Measurements from ENCODE around the gene FADS6.

Gene FADS6, protein sequence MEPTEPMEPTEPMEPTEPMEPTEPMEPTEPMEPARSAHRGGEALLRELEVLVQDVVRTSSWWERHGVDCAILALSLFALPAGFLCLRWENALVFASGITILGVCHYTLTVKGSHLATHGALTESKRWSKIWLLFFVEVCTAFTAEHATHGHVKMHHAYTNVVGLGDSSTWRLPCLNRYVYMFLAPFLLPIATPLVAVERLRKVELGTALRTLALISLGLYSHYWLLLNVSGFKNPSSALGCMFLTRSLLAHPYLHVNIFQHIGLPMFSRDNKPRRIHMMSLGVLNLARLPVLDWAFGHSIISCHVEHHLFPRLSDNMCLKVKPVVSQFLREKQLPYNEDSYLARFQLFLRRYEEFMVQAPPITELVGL

DNA sequence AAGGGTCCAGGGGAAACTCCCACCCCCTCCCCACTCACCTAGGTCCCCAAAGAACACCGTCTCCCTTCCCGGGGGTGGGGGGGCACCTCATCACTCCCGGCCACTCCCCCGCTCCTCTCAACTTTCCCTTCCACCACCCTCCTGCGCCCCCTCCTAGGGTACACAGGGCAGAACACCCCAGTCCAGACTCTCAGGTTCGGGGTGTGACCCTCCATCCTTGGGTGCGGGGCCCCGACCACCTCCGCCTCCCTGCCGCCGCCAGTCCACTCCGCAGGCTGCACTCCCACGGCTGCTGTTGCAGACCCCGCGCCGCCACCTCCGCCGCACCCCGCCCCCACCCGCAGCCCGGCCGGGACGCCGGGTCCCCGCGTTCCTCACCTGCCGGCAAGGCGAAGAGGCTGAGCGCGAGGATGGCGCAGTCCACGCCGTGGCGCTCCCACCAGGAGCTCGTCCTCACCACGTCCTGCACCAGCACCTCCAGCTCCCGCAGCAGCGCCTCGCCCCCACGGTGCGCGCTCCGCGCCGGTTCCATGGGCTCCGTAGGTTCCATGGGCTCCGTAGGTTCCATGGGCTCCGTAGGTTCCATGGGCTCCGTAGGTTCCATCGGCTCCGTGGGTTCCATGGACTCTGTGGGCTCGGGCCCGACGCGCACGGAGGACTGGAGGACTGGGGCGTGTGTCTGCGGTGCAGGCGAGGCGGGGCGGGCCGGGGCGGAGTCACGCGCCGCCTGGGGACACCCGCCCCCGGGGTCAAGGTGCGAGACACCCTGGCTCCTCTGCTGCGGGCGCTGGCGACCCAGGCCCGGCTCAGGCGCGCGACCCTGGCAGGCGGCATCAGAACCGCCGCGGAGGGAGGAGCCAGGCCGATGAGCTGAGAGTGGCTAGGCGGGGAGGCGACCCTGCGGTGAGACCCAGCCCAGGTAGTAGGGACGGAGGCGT lies at the start of gene FADS6:
TSS of gene FADS6 (minus strand) at position 660 of the 938 bp plus-strand sequence. CDS start at position 622, 38 bp downstream.
- no peak for DNase-seq

DNA sequence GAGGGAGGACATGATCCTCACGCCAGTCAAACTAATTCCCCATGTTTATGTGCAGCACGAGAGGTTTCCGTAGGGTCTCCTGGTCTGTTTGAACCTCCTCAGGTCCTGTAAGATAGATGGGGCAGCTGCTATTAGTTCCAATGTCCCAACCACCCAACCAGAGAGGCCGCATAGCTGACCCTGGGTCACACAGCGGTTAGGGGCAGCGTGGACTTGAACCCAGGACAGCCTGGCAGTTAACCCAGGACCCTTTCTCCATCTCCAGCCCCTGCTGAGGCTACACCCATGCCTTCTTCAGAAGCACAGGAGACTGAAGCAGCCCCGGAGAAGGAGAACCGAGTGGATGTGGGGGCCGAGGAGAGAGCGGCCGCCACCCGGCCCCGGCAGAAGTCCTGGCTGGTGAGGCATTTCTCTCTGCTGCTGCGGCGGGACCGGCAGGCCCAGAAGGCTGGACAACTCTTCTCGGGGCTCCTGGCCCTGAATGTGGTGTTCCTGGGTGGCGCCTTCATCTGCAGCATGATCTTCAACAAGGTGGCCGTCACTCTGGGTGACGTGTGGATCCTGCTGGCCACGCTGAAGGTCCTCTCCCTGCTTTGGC lies 47.8 kb upstream of the FADS6 start:
- no peak for DNase-seq

DNA sequence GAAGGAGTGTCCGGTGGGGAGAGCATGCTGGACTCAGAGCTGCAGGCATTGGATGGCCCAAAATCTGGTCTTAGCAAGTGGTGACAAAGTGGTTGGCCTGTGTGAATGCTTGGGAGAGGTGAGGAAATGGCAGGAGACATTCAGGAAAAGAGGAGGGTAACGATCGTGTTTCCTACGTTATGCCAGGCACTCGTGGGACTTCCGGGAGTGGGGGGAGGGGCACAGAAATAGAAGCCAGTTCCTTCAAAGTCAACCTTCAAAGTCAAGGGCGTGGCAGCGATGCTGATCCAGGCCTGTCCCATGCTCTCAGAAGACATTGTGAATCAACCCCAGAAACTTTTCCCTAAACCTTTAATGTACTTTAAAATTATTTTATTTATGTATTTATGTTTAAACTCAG lies 46.1 kb upstream of the FADS6 start:
- no peak for DNase-seq

DNA sequence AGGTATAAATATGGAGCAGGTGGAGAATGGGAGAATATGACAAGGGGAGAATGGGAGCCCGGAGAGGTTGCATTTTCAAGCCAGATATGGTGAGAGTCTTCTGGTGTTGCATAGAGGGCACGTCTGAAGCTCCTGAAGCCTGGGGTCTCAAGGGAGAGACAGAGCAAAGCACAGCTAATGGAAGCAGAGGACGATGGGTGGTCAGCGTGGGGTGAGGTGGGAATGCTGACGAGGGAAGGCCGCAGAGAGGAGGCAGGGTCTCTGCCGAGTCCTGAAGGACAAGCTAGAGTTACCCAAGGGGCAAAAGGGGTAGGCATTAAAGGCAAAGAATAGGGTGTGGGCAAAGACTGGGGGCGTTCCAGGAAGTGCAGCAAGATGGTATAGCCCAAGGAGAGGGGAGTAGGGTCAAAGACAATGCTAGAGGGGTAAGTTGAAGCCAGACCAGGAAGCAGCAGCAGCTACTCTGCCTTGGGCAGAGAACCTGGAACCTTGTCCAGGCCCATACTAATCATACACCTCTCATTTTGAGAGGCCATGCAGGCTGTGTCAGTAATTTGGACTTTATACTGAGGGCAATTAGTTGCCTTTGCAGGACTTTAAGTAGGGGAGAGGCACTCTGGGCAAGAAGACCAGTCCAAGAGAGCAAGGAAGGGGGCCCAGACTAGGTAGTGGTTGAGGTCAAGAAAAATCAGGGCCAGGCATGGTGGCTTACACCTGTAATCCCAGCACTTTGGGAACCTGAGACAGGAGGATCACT lies 44.9 kb upstream of the FADS6 start:
- DNase-seq, result no peak

DNA sequence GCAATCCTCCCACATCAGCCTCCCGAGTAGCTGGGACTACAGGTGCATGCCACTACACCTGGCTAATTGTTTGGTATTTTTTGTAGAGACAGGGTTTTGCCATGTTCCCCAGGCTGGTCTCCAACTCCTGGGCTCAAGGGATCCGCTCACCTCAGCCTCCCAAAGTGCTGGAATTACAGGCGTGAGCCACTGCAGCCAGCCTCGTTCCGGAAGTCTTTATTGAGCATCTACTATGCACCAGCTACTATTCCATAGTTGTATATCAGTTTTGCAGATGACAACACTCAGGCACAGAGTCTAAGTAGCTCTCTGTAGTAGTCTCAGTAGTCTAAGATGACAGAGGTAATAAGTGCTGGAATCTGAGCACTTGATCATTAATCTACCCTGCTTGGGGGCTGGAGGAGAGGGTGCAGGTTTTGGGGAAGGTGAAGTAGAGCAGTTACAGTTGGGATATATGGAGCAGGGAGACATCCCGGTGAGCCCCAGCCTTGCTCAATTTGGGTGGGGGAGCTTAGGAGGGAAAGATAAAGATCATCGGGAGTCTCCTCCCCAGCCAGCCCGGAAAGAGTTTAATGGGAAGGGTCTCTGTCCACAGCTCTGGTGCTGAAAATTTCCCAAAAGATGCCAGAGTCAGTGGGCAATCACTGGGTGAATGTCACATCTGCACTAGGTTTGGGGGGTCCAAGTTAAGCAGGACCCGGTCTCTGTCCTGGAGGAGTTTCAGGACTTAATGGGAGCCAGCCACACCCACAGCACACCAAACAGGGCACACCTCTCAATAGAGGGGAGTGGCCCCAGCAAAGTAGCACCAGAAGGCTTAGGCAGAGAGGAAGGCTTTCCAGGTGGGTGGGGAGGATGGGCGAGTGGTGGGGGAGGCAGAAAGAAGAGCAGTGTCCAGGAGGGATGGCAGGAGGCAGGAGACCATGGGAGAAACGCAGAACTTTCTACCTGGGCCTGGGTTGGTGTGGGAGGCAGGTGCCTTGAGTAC lies 43.9 kb upstream of the FADS6 start:
- no peak for DNase-seq

DNA sequence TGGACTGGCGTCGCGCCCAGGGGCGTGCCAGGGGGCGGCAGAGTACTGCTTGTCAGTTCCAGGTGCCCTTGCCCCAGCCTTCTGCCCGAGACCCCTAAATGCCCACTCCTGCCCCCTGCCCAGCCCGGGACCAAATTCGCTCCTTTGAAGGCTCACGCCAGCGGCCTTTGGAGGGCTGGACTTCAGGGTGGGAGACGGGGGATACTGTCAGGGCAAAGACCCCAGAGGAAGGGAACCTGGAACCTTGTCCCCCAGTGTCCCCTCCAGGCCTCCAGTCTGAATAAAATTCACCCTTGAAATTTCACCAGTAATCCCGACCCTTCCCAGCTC lies 43.0 kb upstream of the FADS6 start:
- DNase-seq, result no peak

DNA sequence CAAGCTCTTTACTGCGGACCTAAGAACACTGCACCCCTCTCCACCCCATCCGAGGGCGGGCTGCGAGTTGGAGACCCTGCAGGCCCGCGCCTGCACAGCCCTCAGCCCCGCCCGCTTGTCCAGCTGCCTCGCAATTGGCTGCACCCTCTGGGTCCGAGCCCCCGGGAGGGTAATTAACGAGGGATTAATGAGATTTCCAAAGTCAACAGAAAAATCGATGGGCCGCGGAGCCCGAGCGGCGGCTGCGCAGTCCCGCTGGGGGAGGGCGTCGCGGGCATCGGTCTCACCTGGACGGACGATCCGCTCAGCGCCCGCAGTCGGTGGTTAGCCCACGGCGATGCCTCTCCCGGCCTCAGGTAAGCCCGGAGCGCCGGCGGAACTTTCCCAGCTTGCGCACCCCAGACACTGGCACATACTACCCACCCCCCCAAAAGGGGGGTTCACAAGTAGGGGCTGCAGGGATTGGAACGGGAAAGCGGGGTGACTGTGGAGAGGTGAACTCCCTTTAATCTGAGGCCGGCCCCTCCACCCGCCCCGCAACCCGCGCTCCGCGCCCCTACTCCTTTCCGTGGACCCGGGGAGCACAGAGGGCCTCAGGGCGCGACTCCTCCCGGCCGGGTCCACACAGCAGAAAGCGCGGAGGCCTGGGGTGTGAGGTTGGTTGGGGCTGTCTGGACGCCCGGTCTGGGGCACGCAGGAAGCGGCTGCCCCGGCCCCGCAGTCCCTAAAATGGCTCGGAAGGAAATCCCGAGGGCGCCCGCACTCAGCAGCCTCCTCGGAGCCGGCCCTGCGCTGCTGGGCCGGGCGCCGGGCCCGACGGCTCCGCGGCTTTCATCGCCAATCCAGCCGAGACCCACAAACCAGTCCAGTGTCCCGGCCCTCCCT lies 42.4 kb upstream of the FADS6 start, which contains the start of gene OTOP3:
TSS of gene OTOP3 (plus strand) at position 314 of the 885 bp plus-strand sequence. CDS start at position 338, 24 bp downstream.
- DNase-seq, result no peak

DNA sequence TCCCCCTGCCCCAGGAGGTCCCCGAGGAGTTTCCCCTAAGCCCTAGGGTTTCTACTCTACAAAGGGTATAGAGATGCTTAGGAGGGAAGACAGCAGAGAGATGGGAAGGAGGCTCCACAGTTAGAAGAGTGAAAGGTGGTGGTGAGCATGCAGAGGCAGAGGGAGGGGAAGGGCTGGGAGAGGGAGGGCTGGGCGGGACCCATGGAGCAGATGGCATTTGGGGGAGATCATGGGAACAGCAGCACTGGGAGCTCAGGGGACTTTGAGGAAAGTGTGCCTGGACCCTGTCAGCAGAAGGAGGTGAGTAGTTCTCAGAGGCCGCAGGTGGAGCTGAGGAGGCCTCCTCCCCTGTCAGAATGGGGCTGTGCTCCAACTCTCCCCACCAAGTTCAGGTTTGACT lies 41.6 kb upstream of the FADS6 start:
- DNase-seq, result no peak

DNA sequence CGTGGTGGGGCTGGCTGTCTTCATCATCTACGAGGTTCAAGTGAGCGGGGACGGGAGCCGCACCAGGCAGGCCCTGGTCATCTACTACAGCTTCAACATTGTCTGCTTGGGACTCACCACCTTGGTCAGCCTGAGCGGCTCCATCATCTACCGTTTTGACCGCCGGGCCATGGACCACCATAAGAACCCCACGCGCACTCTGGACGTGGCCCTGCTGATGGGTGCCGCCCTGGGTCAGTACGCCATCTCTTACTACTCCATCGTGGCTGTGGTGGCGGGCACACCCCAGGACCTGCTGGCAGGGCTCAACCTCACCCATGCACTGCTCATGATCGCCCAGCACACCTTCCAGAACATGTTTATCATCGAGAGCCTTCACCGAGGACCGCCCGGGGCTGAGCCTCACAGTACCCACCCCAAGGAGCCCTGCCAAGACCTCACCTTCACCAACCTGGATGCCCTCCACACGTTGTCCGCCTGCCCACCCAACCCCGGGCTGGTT lies 37.2 kb upstream of the FADS6 start:
- no peak for DNase-seq

DNA sequence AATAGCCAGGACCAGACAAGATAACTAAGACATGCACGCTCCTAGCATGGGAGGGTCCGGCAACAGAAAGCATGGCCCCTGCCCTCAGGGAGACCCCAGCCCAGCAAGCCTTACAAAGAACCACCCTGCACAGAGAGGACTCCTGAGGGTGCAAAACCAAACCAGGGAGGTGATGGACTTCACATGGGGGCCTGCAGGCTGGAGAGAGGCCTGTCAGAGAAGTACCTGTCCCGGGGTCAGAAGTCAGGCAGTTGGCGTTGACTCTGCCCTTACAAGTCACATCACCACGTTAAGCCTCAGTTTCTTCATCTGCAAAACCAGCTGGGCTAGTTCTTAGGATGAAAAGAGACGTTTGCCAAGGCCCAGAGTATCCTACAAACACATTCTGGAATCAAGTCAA lies 35.4 kb upstream of the FADS6 start:
- DNase-seq, result no peak

DNA sequence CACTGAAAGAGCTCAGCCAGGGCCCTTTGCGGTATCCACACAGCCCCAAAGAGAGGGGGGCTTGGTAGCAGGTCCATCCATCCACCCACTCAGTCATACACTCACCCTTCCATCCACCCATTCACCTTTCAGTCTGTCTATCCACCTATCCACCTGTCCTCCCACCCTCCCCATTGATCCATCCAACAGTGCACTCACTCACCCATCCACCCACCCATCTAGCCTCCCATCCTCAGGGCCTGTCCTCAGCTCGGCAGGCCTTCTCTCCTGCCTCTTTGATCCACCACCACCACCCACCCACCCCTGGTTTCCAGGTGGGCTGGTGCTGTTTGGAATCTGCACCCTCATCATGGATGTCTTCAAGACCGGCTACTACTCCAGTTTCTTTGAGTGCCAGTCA lies 31.8 kb upstream of the FADS6 start:
- DNase-seq, result no peak

DNA sequence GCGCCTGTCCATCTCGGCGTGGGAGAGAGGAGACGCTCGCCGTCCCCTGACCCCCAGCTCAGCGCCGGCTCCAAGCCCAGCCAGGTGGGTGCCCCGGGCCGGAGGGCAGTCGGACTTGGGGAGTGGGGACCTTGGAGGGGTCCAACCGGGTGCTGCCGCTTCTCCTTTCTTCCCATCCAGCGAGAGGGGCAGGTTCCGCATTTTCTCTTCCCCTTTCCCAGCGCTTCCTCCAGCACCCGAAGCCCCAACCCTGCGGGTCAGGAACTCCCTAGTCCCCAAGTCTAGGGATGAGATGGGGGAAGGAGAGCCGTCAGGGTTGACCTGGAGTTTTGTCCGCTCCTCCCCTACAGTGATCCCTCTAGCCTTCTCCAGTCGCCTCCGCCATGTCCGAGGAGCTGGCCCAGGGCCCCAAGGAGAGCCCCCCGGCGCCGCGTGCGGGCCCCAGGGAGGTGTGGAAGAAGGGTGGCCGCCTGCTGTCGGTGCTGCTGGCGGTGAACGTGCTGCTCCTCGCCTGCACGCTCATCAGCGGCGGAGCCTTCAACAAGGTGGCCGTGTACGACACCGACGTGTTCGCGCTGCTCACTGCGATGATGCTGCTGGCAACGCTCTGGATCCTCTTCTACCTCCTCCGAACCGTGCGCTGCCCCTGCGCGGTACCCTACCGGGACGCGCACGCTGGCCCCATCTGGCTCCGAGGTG lies 31.0 kb upstream of the FADS6 start, which contains the start of gene OTOP2:
TSS of gene OTOP2 (plus strand) at position 24 of the 699 bp plus-strand sequence. CDS start at position 384, 360 bp downstream.
- DNase-seq, result no peak

DNA sequence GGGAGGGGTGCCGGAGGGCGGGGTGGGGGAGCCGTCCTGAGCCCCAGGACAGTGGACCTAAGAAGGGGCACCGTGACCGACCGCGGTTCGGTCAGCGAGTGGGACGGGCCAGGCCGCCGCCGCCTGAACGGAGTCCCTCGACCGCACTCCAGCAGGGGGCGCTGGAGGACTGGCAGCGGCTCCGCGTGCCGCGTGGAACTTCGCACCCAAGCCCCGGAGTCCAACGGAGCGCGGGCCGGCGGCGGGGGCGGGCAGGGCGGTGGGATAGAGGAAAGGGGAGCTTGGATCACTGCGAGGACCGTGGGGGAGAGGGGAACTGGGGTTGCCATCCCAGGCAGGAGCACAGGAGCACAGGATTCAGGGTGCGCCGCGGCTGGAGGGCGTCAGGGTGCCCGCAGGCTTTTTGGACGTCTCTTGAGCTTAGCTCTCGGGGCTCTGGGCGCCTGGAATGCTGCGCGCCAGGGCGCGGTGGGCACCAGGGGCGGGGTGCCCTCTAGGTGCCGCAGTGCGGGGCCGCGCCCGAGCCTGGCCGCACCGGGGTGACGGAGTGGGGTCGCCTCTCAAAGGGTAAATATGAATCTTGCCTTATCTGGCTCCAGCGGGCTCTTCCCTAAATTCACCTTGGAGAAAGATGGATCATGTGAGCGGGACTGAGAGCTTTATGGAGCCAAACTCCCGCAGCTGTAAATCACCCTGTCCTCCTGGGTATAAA lies 30.3 kb upstream of the FADS6 start:
- DNase-seq, result peak; percentile 61

DNA sequence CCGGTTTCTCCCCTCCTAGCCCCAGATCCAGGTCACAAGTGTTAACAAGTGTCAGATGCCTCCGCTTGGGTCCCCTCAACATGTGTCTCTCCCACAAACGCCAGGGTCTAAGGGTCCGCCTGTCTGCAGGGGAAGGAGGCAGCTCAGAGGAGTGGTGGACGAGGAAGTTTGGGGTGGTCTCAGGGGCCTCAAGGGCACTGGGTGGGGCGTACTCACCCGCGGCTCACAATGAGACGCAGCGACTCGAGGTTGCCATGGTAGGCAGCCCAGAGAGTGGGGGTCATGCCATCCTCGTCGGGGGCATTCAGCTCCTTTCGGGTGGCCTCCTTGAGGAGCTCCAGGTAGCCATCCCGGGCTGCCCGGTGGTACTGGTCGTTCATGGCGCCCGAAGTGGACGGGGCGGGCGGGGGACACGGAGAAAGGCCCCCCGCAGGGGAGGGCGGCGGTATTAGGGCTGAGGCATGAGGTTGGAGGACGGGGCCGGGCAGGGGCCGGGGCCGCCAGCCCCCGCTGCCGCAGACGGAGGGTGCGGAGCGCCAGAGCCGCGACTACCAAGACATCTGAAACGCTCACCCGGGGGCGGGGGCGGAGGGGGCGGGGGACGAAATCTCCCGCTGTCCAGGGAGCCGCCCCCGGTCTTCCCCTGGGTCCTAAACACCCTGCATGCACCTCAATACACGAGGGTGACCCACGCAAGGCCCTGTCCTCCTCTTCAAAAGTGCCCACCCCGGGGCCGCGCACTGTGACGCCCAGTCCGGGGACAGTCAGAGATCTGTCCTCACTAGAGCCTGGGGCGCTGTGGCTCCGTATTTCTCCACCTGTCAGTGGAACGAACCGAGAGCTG lies 29.5 kb upstream of the FADS6 start, which contains the start of gene USH1G:
TSS of gene USH1G (minus strand) at position 562 of the 844 bp plus-strand sequence. CDS start at position 380, 182 bp downstream.
- DNase-seq, result no peak

DNA sequence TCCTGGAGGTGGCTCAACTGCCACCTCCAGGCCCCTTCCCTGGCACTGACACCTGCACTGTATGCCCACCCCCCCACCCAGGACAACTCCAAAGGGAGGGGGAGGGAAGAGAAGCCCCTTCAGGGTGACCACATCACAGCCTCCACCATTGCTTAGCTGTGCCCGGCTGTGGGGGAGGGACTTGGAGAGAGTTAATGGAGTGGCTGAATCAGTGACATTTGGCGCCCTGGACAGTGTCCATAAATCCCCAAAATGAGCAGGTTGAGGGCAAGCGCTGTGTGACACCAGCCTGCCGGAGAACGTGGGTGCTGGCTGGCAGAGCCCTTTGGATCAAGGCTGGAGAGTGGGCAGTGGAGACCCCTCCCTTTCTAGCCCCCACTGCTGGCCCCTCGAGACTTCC lies 28.7 kb upstream of the FADS6 start:
- DNase-seq, result no peak

DNA sequence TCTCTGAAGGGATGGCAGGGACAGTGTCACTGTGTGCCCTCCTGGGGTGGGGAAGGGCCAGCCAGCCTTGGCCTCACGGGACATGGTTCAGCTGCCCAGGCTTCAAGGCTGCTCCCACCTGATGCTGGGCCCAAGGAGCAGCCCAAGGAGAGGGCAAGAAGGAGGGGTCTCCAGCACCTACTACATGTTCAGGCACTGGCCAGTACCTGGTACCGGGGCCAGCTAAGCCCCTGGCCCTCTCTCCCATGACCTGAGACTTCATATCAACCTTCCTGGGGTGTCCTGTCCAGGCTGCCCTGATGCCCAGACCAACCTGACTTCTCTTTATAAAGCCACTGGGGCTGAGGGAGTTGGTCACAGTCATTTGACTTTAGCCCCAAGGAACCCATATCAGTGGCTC lies 28.3 kb upstream of the FADS6 start:
- DNase-seq, result no peak

DNA sequence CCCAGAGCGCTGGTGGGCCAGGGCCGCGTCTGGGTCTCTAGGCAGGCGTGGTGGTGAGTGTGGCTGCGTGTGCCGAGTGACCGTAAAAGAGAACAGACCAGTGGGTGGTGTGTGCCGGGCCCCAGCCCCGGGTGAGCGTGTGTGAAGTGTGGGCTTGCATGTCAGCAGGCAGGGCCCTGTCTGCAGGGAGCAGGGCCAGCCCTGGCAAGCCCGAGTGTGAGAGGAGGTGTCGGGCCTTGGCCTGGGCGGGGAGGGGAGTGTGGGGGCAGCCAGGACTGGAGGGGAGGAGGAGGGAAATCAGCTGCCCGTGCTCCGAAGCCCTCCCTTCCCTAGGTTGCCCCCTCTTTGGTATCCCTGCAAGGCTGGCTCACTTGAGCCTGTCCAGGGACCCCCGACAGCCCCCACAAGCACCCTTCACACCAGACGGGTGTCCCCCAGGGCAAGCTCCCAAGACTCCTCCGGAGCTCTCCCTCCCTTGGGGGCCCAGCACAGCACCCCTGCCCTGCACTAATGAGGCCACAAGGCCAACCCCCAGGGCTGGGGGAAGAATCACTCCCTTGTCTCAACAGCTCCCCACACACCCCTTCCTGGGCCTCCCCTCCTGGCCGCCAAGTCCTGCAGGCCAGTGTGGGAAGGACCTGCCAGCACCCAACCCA lies 27.7 kb upstream of the FADS6 start:
- DNase-seq, result no peak
